HG02885 (cell line): ENCODE measurements around the gene NFIA.

Experiments
- ATAC-seq: cut with Tn5 transposase; IDR thresholded peaks from one replicate; pipeline ENCODE4 v1.9.1; 2021; ENCODE audit warnings: mild to moderate bottlenecking; ENCODE audit not compliant: unreplicated experiment, poor library complexity

NFIA gene

DNA sequence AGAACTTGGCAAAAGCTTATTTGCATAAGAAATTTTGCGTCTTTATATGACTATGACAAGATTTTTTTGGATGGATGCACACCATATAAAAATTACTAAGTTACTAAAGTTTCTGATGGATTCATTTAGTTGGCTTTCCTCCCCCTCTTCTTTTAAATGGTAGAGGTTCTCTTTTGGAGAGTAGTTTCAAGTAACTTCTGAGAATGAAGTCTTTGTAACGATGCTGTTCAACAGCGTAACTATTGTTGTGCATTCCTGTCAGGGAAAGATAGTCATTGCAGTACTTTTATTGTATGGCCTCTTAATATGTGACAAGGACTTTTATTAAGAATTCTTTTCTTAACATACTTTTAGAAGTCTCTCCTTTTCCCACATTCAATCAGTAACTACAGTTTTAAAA, 16.0 kb downstream of the NFIA start:
- ATAC-seq = no peak

DNA sequence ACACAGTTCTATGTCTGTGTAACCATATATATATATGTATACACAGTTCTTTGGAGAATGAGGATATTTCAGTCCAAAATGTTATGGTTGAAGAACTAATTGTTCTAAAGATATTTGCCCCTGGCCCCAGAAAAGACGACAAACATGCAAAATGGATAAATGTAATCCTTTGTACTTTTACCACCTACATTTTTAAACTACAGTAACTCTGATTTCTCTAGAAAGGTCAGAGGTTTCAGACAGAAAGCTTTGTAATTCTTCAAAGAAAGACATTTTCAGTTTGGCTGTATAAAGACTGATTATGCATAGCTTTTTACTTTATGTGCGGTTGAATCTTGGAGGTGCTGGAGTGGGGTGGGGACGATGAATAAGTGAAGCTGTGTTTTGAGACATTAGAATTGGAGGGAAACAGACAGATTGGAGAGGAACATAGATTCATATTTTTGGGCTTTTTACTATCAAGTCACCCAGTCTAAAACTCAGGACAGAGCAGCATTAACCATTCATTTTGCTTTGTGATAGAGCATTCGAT, 16.6 kb downstream of the NFIA start:
- no peak for ATAC-seq

DNA sequence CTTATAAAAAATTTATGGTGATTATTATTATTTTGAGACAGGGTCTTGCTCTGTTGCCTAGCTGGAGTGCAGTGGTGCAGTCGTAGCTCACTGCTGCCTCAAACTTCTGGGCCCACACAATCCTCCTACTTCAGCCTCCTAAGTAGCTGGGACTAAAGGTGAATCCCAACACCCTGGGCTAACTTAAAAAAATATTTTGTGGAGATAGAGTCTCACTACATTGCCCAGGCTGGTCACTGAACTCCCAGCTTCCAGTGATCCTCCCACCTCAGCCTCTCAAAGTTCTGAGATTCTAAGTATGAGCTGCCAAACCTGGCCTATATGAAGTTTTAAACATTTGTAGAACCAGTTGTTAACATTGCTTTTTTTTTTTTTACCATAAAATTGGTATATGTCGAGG, 18.2 kb downstream of the NFIA start:
- ATAC-seq = no peak

DNA sequence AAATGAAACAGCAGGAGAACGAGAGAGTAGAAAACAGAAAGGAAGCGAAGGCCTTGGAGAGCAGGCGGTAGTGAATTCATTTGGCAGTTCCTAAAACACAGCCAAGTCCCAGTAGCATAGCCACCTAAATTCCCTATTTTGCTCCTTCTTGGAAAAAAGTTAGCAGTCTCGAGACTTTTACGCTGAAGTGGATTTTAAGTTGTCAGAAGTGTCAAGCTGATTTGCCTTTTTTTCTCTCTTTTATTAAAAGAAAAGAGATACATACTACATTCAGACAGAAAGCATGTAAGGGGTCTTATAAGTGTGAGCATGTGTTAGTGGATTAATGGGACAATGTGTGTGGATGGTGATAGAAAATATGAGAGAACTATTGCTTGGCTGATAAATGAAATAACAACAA, 19.2 kb downstream of the NFIA start:
- no peak for ATAC-seq

DNA sequence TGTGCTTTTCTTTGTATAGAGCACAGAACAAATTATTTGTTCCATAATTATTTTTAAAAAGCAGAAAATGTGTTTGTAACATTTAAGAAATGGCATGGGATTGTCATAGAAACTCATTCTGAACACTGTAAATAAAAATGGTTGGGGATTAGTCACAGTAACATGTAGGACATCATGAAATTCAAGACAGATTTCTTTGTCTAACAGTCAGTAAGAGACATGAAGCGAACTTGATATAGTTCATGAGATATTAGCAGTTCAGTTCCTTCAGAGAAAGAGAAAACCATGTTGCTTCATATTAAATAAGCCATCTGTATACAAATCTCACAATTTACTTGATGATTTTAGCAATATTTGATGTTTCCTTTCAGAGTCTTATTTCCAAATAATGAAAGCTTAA, 19.7 kb downstream of the NFIA start:
- no peak for ATAC-seq

DNA sequence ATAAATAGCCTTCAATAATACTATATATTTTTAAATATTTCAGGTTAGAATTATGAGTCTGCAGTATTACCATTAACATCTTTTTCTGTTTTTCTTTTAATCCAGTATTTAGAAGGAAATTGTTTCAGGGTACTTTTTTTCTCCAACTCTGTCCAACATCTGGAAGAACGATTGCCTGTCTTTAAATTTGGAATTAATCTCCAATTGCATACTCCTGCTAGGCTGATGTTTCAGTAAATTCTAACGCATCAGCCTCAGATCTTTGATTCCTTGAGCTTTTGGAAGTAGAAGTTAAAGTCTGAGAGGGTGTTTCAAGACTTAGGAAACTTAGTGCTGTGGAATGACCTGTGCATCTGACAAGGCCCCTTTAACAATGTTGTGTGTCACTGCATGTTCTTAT, 20.3 kb downstream of the NFIA start:
- ATAC-seq = no peak

DNA sequence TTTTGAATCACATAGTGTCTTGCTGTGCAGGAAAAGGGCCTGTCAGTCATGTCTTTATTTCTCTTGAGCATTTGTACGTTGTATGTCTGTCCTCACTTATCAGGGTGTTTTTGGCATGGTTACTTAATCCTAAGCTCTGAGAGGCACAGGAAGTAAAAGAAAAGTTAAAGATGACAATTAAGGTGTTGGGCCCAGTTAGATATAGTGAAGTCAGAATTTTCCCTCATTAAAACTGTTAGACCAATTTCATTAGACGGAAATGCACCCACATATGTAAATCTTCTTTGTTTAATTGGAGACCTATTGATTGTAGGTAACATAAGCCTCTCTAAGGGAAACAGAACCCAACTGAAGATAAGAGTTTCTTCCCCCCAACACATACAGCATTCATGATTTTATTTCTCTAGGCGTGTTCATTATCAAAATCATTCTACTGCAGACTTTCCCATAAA, 21.9 kb downstream of the NFIA start:
- ATAC-seq = no peak

DNA sequence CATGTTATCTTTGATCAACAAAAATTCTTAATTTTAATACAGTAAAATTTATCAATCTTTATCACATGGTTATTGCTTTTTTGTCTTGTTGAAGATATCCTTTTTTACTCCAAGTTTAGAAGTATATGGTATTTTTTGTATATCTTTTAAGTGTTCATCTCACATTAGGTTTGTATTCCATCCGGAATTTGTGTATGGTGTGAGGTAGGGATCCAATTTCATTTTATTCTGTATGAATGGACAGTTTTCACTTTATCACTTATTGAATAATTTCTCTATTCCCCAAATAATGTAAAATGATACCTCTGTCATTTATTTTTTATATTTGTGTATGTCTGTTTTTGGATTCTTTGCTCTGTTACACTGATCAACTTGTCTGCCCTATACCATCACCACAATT, 25.3 kb downstream of the NFIA start:
- ATAC-seq = no peak

DNA sequence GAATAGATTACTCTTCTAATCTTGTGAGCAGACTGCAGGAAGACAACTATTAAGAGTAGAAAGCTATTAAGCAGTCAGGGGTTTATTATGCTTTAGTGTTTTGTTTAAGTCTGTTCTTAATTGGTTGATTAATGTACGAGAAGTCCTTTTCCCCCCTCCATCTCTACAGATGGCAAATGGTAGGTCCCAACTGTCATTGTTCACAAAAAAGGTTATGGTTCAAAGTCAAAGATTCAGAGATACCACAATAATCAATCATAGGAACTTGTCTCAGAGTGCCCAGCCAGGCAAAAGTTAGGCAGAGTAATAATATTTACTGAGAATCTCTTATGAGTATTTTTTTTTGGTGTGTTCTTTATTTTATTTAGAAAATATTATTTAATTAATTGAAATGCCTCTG, 26.8 kb downstream of the NFIA start:
- no peak for ATAC-seq

DNA sequence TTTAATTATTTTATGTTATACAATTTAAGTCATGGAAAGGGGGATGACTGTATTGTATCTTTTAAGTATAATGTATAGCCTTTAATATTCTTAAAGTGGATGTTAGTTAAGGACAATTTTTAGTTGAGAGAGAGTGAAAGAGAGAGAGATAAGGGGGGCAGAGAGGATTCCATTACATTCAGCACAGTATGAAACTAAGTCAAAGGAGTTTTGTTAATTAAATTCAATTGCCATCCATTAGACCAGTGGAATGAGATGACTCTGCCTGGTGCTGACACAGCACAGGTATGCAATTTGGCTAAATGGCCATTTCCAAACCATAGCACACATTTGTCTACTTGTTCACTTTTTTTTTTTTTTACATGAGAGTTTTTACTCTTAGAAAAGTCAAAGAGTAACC, 27.5 kb downstream of the NFIA start:
- ATAC-seq = no peak

DNA sequence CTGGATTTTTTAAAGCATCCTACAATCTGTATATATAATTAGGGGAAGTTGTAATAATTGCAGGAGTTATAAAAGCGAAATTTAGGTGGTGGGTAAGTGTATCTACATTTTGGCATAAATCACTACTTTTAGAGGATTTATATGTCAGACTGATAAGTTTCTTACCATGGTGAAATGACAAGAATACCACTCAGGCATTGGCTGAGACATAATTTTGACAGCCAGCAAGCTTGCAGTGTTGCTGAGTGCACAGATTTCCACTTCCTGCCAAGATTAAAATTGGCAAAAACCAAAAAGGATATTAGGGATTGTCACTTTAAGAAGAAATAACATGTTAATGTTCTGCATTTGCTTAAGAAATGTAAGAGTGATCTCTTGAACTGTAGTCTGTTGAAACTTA, 28.2 kb downstream of the NFIA start:
- ATAC-seq = no peak

DNA sequence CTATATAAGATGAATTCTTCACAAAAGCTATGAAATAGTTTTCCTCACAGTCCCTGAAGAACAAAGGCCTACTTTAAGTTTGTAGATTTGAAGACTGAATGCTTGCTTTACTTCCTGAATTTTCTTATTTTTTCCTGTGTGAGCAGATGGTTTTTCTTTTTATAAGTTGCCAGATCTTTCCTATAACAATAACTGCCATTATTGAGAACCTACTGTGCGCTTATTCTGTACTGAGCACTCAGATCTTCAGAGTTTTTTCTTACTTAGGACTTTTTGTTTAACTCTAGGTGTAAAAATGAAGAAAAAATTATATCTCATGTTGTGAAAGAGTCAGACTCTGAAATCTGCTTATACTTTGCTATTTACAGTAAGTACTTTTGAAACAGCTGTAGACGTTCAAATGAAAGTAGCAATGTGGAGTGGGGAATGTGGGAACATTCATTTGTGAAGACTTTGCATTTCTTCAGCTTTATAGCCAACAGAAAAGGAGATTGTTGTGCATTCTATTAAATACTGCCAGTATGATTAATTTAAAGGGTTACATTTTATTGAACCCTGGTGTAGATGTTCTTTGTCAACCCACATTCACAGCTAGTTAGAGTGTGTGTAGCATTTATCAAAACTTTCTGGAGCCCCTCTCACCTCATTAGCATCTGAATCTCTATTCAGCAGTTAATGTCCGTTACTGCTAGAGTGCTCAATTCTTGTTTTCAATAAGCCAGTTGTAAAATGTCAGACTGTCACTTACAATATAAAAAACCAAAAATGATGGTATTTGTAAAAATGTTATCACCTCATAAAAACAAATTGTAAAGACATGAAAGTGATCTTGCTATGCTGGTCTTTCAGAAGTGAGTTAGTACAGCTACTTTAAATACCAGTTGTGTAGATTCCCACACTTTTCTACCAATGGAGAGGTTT, 29.0 kb downstream of the NFIA start:
- ATAC-seq = no peak

DNA sequence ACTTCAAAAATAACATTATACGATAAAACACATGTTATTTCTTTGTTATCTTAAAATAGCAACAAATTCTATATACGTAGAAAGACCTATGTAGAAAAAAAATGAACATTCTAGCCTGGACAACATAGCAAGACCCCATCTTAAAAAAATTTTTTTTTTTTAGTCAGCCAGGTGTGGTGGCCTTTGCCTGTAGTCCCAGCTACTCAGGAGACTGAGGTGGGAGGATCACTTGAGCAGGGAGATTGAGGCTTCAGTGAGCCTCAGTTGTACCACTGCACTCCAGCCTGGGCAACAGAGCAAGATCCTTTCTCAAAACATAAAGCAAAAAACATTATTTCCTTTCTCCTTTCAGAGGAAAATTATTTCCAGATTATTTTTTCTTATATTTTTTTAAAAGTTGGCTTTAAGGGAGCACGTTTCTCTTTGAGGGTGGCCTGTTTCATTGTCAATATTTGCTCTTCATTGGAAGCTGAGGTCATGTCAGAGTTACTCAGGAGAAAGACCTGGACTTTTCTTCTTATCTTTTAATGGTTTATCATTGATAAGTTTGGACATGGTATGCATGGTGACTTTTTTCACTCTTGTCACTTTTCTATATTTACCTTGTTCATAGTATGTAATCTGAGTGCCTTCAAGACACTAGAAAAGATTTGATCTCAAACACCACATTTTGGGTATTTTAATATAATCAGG, 32.0 kb downstream of the NFIA start:
- ATAC-seq = no peak

DNA sequence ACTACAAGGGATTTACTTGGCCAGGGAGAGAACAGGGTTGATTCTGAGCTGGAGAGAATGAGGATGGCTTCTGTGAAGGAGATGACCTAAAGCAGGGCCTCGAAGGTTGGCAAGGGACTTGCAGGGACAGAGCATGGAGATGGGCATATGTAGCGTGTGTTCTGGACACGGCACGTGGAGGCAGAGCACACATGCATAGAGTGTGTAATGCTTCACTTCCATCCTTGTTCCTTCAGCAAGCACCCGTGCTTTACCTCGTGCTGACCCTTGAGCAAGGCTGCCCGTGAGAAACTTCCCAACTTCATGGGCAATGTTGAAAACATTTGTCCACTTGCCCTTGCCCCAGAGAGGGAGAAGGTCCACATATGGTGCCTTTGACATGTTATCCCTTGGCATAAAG, 33.1 kb downstream of the NFIA start:
- no peak for ATAC-seq

DNA sequence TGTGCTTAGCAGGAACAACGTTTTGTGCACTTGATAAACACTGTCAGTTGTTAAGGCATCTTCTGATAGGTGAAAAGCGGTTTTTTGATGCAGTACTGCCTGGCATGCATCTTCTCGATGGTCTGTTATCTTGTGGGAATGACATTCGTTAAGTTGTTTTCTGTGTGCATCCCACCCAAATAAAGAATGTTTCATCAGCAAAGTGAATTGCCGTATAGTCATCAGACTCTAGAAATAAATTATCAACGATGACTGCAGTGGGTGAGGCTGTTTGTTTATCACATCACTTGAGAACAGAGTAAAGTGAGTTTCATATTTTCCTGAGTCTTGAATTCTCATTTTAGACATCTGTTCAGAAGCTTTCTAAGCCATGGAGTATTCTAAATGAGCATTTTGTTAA, 34.1 kb downstream of the NFIA start:
- no peak for ATAC-seq

DNA sequence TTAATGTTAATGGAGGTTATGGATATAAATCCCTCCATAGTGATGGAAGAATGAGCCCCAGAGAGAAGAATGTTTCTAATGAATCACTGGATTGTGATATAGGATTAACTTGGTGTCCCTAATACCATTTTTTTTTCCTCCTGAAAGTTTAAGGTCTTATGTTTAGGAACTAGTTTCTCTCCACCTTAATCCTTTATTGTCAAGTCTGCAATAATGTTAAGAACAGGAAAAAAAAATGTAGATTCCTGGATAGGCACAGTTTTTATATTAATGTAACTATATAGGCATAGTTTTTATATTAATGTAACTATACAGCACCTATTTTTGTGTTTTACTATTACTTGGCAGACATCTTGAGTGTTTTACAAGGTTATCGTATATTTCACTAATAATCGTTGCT, 34.9 kb downstream of the NFIA start:
- ATAC-seq = no peak

DNA sequence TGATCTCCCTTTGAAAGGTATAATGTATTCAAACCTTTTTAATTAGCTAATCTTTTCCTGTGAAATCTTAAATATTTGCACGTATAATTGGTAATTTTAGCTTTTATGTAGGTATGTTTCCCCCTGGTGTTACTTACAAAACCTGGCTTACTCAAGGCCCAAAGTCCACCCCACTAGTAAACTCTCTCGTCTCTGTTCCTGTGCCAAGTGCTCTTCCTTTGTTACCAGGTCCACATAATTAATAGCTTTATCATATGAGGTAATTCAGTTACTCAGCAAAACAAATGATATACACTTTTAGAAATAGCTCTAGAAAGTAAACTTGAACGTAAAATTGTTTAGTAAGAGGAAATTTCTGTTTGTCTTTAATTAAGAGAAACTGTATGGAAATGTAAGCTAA, 36.7 kb downstream of the NFIA start:
- no peak for ATAC-seq

DNA sequence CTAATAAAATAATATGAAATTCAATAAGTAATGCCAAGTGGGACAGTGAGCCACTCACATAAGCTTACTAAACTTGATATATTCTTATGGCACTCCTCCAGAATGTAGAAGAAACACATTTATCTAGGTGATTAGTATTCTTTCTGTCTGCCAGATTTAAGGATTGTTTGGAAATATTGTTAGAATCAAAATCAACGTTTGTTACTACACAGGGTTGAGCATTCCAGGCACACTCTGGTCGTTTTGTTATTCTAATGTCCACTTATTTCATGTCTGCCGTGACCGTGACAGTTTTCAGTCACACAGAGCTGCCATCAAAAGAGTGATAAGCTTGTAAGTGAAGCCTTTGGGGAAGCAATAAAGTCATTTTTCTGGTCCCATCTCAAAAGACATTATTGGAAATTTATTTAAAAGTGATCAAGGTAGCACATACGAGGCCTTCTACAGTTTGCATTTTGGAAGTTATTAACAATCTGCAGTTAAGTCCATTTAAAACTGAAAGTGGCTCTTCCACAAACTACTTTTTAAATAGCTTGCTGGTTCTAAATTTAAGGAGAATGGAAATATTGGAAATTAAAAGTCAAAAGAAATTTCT, 38.0 kb downstream of the NFIA start:
- ATAC-seq = no peak

DNA sequence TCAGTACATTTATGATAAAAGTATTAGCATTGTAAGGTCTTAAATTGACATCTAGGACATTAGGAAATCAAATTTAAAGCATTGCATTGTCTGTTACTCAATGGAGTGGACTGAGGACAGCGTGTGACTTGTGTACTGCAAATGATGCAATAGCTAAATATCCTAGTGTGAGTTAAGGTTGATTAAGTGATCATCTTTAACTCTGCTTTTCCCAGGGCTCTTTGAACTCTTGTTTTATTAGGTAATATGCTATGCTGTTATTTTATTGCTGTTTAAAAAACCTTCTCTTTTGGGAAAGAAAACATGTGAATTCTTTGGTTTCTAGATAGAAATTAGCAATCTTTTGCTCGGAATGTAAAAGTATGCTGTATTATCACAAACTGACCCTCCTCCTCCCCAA, 38.6 kb downstream of the NFIA start:
- ATAC-seq = no peak

DNA sequence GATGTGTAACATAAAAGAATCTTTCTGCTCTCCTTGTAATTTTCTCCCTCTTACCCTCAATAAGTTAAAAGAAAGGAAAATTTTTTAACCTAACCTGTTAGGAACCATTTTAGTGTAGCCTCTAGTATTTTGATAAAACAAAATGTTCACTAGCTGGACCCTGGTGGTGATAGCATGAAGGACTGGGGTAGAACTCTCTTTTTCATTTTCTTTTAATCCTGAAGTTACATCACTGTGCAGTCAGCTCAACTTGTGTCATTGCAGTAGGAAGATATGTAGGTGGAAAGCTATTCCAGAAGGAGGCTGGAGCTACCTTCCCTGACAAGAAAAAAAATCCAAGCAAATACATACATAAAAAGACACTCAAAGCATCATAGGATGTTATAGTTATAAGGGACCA, 39.3 kb downstream of the NFIA start:
- no peak for ATAC-seq

DNA sequence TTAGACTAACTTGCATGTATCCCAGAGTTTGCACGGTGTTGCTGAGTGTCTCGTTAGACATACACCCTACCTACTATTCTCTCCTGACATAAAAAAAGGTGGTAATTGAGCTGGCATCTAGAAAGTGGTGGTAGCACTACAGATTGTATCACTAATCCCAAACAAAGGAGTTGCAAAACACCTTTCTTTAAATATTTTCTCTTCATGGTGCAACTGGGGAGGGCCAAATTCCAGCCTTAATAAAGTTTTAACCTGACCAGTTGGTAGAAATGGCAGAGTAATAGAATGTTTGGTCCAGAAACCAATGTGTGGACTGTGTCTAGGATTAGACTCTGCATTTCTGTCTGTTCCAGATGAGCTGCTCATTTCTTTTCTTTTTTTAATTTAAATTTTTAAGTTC, 40.0 kb downstream of the NFIA start:
- no peak for ATAC-seq
